ENCODE data around the gene ADGRF4.

DNA sequence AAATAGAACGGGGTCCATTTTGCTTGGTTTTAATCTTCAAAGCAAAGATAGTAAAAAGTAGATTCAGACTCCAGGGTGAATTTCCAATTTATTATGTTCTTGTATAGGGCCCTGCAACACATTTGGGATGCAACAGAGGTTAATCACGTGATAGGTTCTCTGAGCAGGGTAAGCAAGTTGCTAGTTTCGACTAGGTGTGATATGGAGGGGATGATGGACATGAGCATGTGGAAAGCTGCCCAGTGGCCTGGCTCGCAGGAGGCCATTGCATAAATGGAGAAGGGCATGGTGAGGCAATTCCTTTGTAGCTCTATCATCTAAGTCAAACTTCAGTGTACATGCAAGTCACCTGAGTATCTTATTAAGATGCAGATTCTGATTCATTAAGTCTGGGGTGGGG lies 17.7 kb upstream of the ADGRF4 start:
- no peak for TF ChIP-seq CTCF (IDR thresholded peaks at IDR 0.05; ENCODE audit: insufficient read depth, low read depth, low read length)
- TF ChIP-seq EZH2 (IDR thresholded peaks at IDR 0.05; ENCODE audit: insufficient read depth, low read length), result no peak
